ENCODE measurements around the gene TPSD1.
"Not testable (repeated sequence)": the region's sequence is repeated elsewhere in the genome, so short reads cannot be mapped to it uniquely, and the experiment has no call there.

Gene TPSD1

GRCh38 chr16:1221628-1222552 lies 34.0 kb upstream of the TPSD1 start:
- no peak for TF ChIP-seq CTCF (IDR thresholded peaks at IDR 0.05; ENCODE audit: borderline replicate concordance, insufficient read depth, low read depth, low read length)
- H3K4me3 ChIP-seq (ENCODE audit: low read depth, low read length): no peak overlapping the region

- no peak overlapping the region for H3K4me3 ChIP-seq (ENCODE audit: low read depth, low read length)
- TF ChIP-seq CTCF (IDR thresholded peaks at IDR 0.05; ENCODE audit: borderline replicate concordance, insufficient read depth, low read depth, low read length): no peak
These were observed 33.1 kb upstream of the TPSD1 start for GRCh38 chr16:1222553-1223354.

- no peak overlapping the region for H3K4me3 ChIP-seq (ENCODE audit: low read depth, low read length)
- TF ChIP-seq CTCF (IDR thresholded peaks at IDR 0.05; ENCODE audit: borderline replicate concordance, insufficient read depth, low read depth, low read length): no peak
These were observed 32.3 kb upstream of the TPSD1 start for GRCh38 chr16:1223355-1224214.

GRCh38 chr16:1224558-1224957 lies 31.3 kb upstream of the TPSD1 start:
- TF ChIP-seq CTCF (IDR thresholded peaks at IDR 0.05; ENCODE audit: borderline replicate concordance, insufficient read depth, low read depth, low read length): no peak
- H3K4me3 ChIP-seq (ENCODE audit: low read depth, low read length): no peak overlapping the region

- no peak for TF ChIP-seq CTCF (IDR thresholded peaks at IDR 0.05; ENCODE audit: borderline replicate concordance, insufficient read depth, low read depth, low read length)
- no peak within 1 kb of the TSS for H3K4me3 ChIP-seq (ENCODE audit: low read depth, low read length)
These were observed 30.8 kb upstream of the TPSD1 start, which contains the start of gene TPSG1 for GRCh38 chr16:1225051-1225451. Gene TPSG1, minus strand, starts transcription at chr16:1225268. Its CDS starts 16 bp downstream, at chr16:1225252.

GRCh38 chr16:1225728-1226311 lies 30.0 kb upstream of the TPSD1 start:
- H3K4me3 ChIP-seq (ENCODE audit: low read depth, low read length): not testable (repeated sequence)

GRCh38 chr16:1226692-1227091 lies 29.2 kb upstream of the TPSD1 start:
- H3K4me3 ChIP-seq (ENCODE audit: low read depth, low read length): not testable (repeated sequence)

- H3K4me3 ChIP-seq (ENCODE audit: low read depth, low read length): not testable (repeated sequence)
These were observed 27.6 kb upstream of the TPSD1 start for GRCh38 chr16:1228227-1228626.

GRCh38 chr16:1229476-1229875 lies 26.4 kb upstream of the TPSD1 start:
- not testable (repeated sequence) for H3K4me3 ChIP-seq (ENCODE audit: low read depth, low read length)

GRCh38 chr16:1230084-1230470 lies 25.8 kb upstream of the TPSD1 start, which contains the start of gene TPSB2:
Gene TPSB2, minus strand, starts transcription at chr16:1230184. Its CDS starts 233 bp downstream, at chr16:1229951.
- not testable (repeated sequence) for H3K4me3 ChIP-seq (ENCODE audit: low read depth, low read length)

GRCh38 chr16:1230471-1231212 lies 25.2 kb upstream of the TPSD1 start:
- not testable (repeated sequence) for H3K4me3 ChIP-seq (ENCODE audit: low read depth, low read length)

Data from GM12875 (cell line).